ENCODE data around the gene B4GALT7.
A peak's percentile ranks its signal among the peaks of the same experiment; 100 is the strongest.

Gene B4GALT7

DNA sequence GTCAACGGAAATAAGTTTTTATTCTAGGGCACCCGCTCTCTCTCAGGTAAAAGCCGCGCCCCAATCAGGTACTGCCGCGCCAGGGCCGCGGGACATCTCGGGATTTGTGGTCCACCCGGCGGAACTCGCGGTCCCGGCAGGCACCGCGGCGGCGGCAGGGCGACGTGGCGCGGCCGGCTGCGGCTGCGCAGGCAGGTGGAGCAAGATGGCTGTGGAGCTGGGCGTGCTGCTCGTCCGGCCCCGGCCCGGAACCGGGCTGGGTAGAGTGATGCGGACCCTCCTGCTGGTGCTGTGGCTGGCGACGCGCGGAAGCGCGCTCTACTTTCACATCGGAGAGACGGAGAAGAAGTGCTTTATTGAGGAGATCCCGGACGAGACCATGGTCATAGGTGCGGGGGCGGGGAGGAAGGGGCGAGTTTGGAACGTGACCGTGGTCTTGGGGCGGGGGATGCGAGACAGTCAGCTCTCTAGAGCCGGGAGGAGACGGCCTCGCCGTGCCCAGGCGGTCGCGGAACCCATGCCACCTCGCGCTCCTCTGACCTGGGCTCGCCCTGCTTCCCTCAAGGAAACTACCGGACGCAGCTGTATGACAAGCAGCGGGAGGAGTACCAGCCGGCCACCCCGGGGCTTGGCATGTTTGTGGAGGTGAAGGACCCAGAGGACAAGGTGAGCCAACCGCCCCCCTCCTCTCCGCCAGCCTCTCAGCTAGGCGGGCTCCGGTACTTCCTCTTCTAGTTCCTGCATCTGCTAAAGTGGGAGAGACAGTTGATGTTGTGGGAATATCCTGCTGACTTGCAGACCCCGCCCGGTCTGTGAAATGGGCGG is 7.7 kb upstream of the B4GALT7 start, which contains the start of gene TMED9:
Gene TMED9, plus strand, starts transcription at position 194 of the 825 bp plus-strand sequence. Its CDS starts 12 bp downstream, at position 206.
- intact Hi-C loops (cut with DNase I), result loop anchor here (2.0 kb wide), 1 partner anchor 39 kb away; no protein-coding TSS in a partner anchor
- peak; percentile 74 to 98 (median 85) for DNase-seq

DNA sequence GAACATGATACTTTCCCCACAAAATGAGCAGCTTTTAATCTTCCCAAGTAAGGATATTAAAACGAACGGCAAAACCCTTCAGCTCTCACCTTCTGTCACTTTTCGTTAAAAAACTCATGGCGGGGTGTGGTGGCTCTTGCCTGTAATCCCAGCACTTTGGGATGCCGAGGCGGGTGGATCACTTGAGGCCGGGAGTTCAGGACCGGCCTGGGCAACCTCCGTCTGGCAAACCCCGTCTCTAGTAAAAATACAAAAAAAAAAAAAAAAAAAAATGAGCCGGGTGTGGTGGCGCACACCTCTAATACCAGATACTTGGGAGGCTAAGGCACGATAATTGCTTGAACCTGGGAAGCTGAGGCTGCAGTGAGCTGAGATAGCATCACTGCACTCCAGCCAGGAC is 7.0 kb upstream of the B4GALT7 start:
- no peak for DNase-seq
- intact Hi-C loops (cut with DNase I), result loop anchor here (2.0 kb wide), 1 partner anchor 40 kb away; no protein-coding TSS in a partner anchor

DNA sequence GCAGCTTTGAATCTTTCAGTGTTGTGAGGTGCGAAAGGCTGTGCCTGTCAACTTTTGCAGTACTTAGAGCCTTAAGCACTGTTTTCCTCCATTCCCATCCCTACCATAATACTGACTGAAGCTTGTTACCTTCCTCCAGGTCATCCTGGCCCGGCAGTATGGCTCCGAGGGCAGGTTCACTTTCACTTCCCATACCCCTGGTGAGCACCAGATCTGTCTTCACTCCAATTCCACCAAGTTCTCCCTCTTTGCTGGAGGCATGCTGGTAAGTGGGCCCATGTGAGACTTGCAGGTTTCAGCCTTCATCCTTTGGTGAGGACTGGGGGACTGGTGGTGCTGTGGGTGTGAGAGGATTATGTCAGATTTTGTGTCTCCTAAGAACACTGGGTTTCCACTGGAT is 6.4 kb upstream of the B4GALT7 start:
- no peak for DNase-seq
- intact Hi-C loops (cut with DNase I), result loop anchor here (2.0 kb wide), 1 partner anchor 41 kb away; no protein-coding TSS in a partner anchor

DNA sequence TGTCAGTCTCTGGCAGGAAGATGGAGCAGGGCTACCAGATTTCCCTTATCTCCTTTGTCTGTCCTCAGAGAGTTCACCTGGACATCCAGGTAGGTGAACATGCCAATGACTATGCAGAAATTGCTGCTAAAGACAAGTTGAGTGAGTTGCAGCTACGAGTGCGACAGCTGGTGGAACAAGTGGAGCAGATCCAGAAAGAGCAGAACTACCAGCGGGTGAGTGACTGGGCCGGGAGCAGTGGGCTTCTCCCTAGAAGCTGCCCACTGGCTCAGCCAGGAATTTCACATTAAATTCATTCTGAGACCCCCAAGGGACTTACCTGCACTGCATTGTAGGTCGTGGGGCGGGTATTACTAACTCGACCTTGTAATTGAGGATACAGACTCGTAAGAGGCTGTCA is 5.9 kb upstream of the B4GALT7 start:
- no peak for DNase-seq
- intact Hi-C loops (cut with DNase I), result no loop called here

DNA sequence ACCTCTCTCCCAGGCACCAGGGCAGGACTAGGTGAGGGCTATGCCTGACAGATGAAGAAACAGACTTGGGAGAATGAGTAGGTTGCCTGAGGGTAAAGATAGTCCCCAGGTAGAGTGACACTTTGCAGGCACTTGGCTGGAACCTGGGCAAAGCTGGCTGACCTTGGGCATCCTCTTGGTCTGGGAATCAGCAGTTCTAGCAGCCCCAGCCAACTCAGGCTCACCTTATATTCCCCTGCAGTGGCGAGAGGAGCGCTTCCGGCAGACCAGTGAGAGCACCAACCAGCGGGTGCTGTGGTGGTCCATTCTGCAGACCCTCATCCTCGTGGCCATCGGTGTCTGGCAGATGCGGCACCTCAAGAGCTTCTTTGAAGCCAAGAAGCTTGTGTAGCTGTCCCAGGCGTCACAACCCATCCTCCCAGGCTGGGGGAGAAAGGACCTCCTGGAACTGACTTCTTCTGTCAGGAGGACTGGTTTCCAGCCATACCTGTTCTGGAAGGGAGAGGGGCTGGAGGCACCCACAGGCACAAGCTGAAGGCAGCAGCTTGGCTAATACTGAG is 4.8 kb upstream of the B4GALT7 start:
- intact Hi-C loops (cut with DNase I), result no loop called here
- no peak for DNase-seq

DNA sequence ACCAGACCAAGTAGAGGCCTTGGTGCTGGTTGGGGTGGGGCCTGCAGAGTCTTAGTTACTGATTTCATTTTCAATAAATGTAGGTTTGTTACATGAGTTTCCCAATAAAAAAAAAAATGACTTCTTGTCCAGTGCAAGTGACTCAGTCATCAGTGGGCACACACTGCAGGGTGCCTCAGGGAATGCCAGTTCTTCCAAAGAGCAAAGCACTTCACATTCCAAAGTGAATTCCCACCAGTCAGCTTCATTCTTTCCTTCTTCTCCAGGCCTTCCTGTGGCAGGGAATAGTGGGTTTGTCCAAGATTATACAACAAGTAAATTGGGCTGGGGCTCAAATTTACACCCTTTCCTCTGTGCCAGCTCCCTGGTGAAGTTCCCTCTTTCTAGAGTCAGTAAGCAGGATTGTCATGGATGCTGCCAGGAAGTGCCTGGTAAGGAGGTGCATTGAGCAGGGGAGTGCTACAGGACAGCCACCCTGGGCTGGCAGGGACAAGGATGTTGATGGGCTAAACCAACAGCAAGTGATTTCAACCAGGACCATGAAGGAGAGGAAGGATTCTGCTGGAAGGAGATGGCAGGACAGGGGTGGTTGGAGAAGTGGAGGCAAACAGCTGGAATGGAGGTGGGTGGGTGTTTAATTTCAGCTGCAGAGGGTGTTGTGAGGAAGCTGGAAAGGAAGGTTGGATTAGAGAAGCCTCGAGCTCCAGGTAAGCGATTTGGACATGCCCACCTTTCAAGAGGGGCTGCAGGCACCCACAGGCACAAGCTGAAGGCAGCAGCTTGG is 3.7 kb upstream of the B4GALT7 start:
- intact Hi-C loops (cut with DNase I), result no loop called here

DNA sequence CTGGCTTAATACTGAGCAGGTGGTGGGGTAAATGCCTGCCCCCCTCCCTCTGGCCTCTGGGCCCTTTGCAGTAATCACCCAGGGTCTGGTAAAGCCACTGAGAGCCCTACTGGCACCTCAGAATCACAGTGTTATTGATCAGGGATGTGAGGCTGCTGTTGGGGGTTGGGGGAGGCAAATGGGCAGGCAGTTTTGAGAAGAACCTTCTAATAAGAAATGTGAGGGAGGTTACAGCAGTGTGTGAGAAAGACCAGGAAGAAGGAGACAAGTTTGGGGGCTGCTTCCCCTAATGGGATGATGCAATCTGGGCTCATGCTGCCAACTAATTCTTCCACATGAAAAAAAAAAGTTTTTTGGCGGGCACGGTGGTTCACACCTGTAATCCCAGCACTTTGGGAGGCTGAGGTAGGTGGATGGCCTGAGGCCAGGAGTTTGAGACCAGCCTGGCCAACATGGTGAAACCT is 3.1 kb upstream of the B4GALT7 start:
- DNase-seq, result no peak
- intact Hi-C loops (cut with DNase I), result no loop called here

More for the DNA sequence above, 3.7 kb upstream of the B4GALT7 start:
- no peak for DNase-seq

DNA sequence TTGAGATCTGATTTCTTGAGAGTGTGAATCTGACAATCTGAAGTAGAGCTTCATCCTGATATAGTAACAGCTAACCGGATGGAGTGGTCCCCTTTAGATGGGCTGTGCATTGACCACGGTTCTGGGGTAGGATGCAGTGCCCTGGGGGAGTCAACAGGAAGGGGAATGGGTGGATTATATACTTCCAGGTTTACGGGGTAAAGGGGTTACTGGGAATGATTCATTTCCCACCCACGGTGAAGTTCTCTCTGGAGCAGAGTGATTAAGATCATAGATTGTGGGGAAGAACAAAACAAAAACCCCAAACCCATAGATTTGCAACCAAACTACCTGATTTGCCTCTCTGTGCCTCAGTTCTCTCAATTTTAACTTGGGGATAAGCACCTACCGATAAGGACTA is 1.5 kb upstream of the B4GALT7 start:
- DNase-seq, result no peak
- intact Hi-C loops (cut with DNase I), result no loop called here

DNA sequence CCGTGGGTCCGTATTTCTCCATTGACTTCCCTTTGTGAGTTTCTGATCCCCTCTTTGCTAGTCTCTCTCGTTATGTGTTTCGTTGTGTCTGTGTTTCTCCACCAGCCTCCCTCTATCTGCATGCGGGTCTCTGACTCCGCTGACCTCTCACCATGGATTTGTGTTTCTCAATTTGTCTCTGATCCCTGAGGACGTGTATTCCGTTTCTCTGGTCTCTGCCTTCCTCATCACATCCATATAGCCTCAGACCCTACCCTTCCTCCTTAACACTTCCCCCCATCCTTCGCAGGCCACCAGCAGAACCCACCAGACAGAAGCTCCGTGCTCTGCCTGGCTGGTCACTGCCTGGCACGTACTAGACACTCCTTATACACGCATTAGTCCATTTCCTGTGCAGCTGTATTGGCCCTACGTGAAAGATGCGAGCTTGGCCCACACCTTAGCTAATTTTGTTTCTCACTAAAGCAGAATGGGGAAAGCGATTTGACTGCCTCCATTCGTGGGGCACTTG is 631 bp downstream of the B4GALT7 start:
- DNase-seq, result no peak
- intact Hi-C loops (cut with DNase I), result loop anchor here (2.0 kb wide), 1 partner anchor 84 kb away; the partner anchor contains the start of gene DDX41

DNA sequence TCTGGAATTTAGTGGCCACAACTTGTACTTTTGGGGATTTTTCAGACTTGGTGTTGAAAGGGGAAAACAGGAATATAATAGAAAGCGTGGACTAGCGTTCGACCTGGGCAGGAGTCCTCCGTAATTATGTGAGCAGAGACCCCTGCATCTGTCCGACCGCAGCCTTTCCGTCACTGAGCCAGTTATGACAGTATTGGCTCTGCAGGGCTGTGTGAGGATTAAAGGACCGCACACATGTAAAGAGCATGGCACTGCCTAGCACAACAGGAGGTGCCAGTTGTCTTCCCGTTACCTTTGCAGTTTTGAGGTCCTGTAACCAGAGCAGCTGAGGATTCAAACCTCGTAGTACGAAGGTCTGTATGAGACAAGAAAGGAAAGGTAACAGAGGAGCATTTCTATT is 1.2 kb downstream of the B4GALT7 start:
- intact Hi-C loops (cut with DNase I), result loop anchor here (2.0 kb wide), 1 partner anchor 84 kb away; the partner anchor contains the start of gene DDX41
- no peak for DNase-seq

DNA sequence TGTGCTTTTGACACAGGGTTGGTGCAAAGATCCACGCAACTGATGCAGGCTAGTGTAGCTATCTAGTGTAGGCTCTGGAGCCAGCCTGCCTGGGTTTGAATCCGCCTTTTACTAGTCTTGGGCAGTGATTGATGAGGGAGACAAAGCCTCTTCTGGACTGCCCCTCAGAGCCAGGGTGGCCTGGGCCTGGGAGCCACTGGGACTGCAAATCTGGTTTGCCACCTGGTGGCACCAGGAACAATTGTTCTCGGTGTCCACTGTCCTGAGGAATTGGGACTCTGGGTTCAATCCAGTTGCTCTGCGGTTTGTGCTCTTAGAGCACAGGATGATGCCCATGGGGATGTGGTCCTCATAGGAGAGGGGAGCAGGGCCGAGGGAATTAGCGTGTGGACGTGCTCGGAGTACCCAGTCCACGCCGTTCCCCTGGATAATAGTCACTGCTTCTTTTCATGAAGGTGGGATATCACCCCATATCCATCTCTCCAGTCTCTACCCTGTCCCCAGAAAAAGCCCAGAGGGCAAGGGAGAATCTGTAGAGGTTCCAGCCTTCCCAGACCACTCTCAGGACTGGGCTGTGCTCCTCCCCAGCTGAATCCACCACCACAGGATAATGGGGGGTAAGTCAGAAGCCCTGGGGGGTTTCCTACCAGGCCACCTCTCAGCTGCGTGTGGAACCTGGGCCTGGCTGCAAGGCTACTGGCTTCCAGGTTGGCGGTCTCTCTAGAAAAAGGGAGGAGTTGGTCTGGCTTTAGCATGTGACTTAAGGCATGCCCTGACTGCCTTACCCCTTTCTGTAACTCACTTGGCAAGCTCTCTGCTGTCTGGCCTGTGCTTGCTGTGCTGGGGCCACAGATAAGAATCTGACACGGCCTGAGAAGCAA is 1.9 kb downstream of the B4GALT7 start:
- intact Hi-C loops (cut with DNase I), result loop anchor here (2.0 kb wide), 1 partner anchor 85 kb away; the partner anchor contains the start of gene DDX41
- no peak for DNase-seq

DNA sequence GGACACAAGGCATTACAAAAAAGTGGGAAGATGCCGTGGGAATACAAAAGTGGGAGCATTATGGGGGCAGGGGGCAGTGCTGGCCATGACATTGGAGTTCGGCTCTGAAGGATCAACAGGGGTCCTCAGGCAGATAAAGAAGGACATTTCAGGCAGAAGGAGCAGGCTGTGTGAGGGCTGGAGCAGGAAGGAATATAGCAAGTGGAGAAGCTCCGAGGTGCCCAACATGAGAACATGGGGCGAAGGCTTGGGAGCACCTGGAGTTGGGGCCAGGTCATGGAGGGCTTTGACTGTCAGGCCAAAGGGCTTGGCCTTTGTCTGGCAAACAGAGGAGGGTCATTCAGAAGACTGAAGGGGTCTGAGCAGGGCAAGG is 2.5 kb downstream of the B4GALT7 start:
- DNase-seq, result no peak
- intact Hi-C loops (cut with DNase I), result no loop called here

DNA sequence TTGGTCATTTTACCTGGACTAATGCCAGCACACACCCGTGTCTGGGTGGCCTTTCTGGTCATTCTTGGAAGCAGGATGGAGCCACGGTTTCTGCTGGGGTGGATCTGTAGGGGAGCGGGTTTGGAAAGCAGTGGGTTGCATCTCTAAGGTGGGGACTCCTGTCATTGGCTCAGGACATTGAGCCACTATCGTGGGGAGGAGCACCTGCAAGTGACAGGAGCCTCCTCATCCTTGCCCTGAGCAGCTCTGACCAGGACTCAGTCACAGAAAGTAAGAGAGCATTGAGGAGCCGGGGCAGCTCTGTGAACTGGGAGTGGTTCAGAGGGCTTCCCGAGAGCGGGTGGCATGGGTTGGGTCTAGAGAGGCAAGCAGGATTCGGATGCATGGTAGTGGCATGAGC is 3.7 kb downstream of the B4GALT7 start:
- intact Hi-C loops (cut with DNase I), result no loop called here
- DNase-seq, result no peak

DNA sequence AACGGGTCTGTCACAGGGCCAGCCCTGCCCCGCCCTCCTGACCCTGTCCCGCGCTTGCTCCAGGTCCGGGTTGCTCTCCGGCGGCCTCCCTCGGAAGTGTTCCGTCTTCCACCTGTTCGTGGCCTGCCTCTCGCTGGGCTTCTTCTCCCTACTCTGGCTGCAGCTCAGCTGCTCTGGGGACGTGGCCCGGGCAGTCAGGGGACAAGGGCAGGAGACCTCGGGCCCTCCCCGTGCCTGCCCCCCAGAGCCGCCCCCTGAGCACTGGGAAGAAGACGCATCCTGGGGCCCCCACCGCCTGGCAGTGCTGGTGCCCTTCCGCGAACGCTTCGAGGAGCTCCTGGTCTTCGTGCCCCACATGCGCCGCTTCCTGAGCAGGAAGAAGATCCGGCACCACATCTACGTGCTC is 4.2 kb downstream of the B4GALT7 start:
- intact Hi-C loops (cut with DNase I), result no loop called here

DNA sequence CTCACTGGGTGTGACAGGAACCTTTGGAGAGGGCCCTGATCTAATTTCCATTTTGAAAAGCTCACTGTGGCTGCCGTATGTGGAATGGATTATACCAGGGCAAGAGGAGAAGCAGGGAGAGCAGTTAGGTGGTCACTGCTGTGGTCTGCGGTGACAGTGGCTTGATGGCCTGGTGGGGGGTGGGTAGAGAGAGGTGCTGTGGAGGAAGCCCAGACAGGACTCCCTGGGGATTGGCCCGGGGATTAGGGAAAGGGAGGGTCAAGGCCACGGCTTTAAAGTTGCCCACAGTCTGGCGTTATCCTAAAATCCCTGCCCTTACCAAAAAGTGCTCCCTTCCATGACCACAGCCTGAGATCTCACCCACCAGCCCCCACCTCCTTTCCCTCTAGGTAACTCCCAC is 4.7 kb downstream of the B4GALT7 start:
- no peak for DNase-seq
- intact Hi-C loops (cut with DNase I), result no loop called here

More for the DNA sequence above, 4.2 kb downstream of the B4GALT7 start:
- DNase-seq, result peak in 1 of 10 donors; percentile 47

DNA sequence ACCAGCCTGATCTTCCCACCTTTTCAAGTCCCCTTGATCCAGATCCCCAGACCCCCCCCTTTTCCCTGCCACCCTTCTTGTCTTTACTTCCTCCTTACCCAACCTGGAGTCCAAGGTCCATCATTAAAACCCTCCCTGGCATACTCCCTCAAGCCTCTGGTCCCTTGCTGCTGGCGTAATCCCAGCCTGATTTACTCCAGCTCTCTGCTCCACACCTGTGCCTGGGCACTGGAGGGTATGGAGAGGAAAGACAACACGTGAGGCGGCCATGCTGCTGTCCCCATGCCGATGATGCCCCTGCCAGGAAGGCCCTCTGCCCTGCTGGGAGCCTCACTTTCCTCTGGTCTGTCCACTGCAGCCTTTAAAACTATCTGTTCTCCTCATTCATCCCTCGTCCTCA is 5.1 kb downstream of the B4GALT7 start:
- intact Hi-C loops (cut with DNase I), result no loop called here
- DNase-seq, result no peak

DNA sequence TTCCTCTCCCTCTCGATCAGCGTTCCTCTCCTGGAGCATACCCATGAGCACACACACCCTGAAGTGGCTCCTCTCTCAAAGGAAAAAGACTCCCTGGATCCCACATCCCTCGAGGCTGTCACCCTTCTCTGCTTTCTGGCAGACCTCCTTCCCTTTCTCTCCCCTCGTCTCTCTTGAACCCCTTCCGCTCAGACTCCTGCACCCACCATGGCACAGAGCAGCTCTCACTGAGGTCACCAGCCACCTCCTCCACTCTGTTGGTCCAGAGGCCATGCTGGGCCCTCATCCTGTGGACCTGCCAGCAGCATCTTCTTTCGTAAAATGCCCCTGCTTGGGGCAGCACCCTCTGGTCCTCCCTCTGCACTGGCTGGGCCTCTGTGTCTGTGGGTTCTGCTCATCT is 5.7 kb downstream of the B4GALT7 start:
- DNase-seq, result no peak
- intact Hi-C loops (cut with DNase I), result no loop called here

DNA sequence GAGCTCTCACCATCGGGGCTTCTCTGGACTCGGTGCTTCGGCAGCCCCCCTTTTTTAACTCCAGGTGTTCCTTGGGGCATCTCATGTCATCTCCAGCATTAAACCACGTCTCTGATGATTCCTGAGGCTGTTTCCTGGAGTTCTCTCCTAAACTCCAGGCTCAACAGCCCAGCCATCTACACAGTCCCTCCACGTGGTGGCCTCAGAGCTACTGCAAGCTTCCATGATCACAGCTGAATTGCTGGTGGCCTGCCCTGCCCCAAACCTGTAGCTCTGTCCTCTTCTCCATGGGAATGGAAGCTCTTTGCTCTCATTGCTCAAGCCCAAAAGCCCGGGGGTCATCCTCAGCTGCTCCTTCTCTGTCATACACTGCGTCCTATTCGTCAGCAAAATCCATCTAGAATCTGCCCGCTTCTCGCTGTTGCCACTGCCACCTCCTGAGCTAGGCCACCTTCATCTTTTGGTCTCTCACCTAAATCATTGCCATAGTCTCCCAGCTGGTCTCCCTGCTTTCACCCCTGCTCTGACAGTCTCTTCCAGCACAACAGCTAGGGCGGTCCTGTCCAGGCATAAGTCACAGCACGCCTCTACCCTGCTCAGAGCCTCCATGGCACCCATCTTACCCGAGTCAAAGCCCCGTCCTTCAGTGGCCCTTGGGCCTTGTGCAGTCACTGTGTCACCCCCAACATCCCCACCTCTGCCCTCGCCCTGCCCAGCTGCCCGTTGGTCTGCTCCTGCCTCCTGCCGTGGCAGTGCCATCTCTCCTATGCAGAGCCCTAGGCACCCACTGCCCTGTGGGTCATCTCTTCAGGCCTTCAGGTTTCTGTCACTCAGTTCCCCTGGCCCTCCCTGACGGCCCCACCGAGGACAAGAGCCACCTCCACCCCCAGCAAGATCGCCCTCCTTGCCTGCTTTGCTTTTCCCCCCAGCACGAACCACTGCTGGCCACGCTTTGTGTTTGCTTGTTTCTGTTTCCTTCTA is 6.4 kb downstream of the B4GALT7 start:
- no peak for DNase-seq
- intact Hi-C loops (cut with DNase I), result no loop called here

DNA sequence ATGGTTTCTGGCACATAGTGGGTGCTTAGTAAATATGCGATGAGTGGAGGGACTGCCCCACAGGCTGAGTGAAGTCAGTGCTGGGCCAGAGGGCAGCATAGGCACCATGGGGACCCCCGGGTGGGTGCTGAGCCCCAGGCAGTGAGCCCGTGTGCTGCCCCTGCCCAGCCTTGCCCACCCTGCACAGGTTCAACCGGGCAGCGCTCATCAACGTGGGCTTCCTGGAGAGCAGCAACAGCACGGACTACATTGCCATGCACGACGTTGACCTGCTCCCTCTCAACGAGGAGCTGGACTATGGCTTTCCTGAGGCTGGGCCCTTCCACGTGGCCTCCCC is 7.2 kb downstream of the B4GALT7 start:
- DNase-seq, result no peak
- intact Hi-C loops (cut with DNase I), result no loop called here
